Astrocyte (in vitro differentiated cells and primary cell): ENCODE data around the gene POLN. TPM values are rescaled to one million over a fixed set of nuclear protein-coding genes. Genes with fewer than 3 reads are reported as not detected.

Source experiments
- DNase-seq: peaks from one replicate; pipeline ENCODE4 v3.0.0-alpha.2; 2010; ENCODE audit warnings: low read depth
- FAIRE-seq: peaks from 2 replicates; lab custom pipeline; 2011; peaks lifted over from hg19 to GRCh38; lab: Jason Lieb, UNC
- H2AFZ ChIP-seq: 2 replicates; pipeline ENCODE4 v1.6.0; 2012; ENCODE audit warnings: low read depth, low read length, inconsistent platforms
- H3K27ac ChIP-seq: 2 replicates; pipeline ENCODE4 v1.5.1; 2011; ENCODE audit warnings: low read depth, low read length, inconsistent platforms
- H3K27me3 ChIP-seq: 2 replicates; pipeline ENCODE4 v1.6.0; 2011; ENCODE audit warnings: low read length, inconsistent platforms; ENCODE audit not compliant: insufficient read depth
- H3K36me3 ChIP-seq: 2 replicates; pipeline ENCODE4 v1.5.1; 2011; ENCODE audit warnings: low read length, inconsistent platforms; ENCODE audit not compliant: insufficient read depth
- H3K4me1 ChIP-seq: 2 replicates; pipeline ENCODE4 v1.5.1; 2011; ENCODE audit warnings: low read length, inconsistent platforms; ENCODE audit not compliant: insufficient read depth
- H3K4me2 ChIP-seq: 2 replicates; pipeline ENCODE4 v1.6.0; 2012; ENCODE audit warnings: low read length, inconsistent platforms
- H3K4me3 ChIP-seq: 2 replicates; pipeline ENCODE4 v1.5.1; 2011; ENCODE audit warnings: low read depth, mild to moderate bottlenecking, low read length, inconsistent platforms; ENCODE audit not compliant: insufficient read depth
- H3K79me2 ChIP-seq: 2 replicates; pipeline ENCODE4 v1.6.0; 2012; ENCODE audit warnings: mild to moderate bottlenecking, low read length, inconsistent platforms; ENCODE audit not compliant: insufficient read depth
- H3K9ac ChIP-seq: 2 replicates; pipeline ENCODE4 v1.6.0; 2012; ENCODE audit warnings: mild to moderate bottlenecking, low read length, inconsistent platforms
- H3K9me3 ChIP-seq: 2 replicates; pipeline ENCODE4 v1.5.1; 2012; ENCODE audit warnings: low read depth, mild to moderate bottlenecking, low read length, inconsistent platforms; ENCODE audit not compliant: insufficient read depth
- H4K20me1 ChIP-seq: 2 replicates; pipeline ENCODE4 v1.6.0; 2012; ENCODE audit warnings: low read length, inconsistent platforms; ENCODE audit not compliant: insufficient read depth
- H3K27ac Mint-ChIP-seq: one replicate; pipeline ENCODE4 v1.8.0; 2021; ENCODE audit warnings: mild to moderate bottlenecking, mixed read lengths; ENCODE audit not compliant: unreplicated experiment
- H3K27me3 Mint-ChIP-seq: one replicate; pipeline ENCODE4 v1.8.0; 2021; ENCODE audit warnings: low read depth, mixed read lengths; ENCODE audit not compliant: unreplicated experiment
- H3K36me3 Mint-ChIP-seq: one replicate; pipeline ENCODE4 v1.8.0; 2021; ENCODE audit warnings: low read depth, mixed read lengths; ENCODE audit not compliant: unreplicated experiment
- H3K4me1 Mint-ChIP-seq: one replicate; pipeline ENCODE4 v1.8.0; 2021; ENCODE audit warnings: low read depth, mixed read lengths; ENCODE audit not compliant: unreplicated experiment
- H3K4me3 Mint-ChIP-seq: one replicate; pipeline ENCODE4 v1.8.0; 2021; ENCODE audit warnings: mild to moderate bottlenecking, moderate library complexity, mixed read lengths; ENCODE audit not compliant: unreplicated experiment
- H3K9me3 Mint-ChIP-seq: one replicate; pipeline ENCODE4 v1.8.0; 2021; ENCODE audit warnings: mild to moderate bottlenecking, mixed read lengths; ENCODE audit not compliant: unreplicated experiment
- CTCF ChIP-seq: IDR thresholded peaks from 2 replicates; pipeline ENCODE4 v1.5.1; 2011; ENCODE audit warnings: low read depth, mild to moderate bottlenecking, inconsistent platforms, low read length, moderate library complexity; ENCODE audit not compliant: insufficient read depth
- EZH2 ChIP-seq: IDR thresholded peaks from 2 replicates; pipeline ENCODE4 v1.6.1; 2012; ENCODE audit warnings: mild to moderate bottlenecking, low read length, inconsistent platforms; ENCODE audit not compliant: insufficient read depth
- total RNA-seq: library from RNA; stranded (reverse); gene quantifications from 2 replicates; pipeline ENCODE4 v1.2.1, GENCODE V29; 2021

The POLN gene
- total RNA-seq, 1 donor from 2014 or later: 3.1 TPM

- DNase-seq (no peak), FAIRE-seq (no peak)
- H2AFZ ChIP-seq: no peak overlapping the region
Observed at GRCh38 chr4:2084316-2084715, 157.6 kb downstream of the POLN start.

GRCh38 chr4:2083826-2084160 is 158.1 kb downstream of the POLN start:
- Mint-ChIP-seq H3K36me3 (peaks cover 6% of the 10 kb centered on the region), H3K9me3 (peaks cover 2% of the 10 kb centered on the region), H3K4me3 (no peak overlapping the region), H3K27me3 (peaks cover 26% of the 10 kb centered on the region), H3K4me1 (peaks cover 2% of the 10 kb centered on the region), H3K27ac (no peak overlapping the region)
- no peak for DNase-seq
- Histone ChIP-seq H3K4me1 (no peaks in the 10 kb centered on the region), H3K9me3 (no peaks in the 10 kb centered on the region), H3K27ac (no peak overlapping the region), H3K4me2 (no peak overlapping the region), H3K4me3 (no peak overlapping the region), H3K27me3 (no peaks in the 10 kb centered on the region), H4K20me1 (no peaks in the 10 kb centered on the region), H3K9ac (no peak overlapping the region), H2AFZ (no peak overlapping the region), H3K36me3 (no peaks in the 10 kb centered on the region), H3K79me2 (no peaks in the 10 kb centered on the region)
- no peak for FAIRE-seq
- TF ChIP-seq CTCF (no peak), EZH2 (no peak)

More at GRCh38 chr4:2084316-2084715, 157.6 kb downstream of the POLN start:
- Histone ChIP-seq H3K27me3 (no peaks in the 10 kb centered on the region), H3K27ac (no peak overlapping the region), H4K20me1 (no peaks in the 10 kb centered on the region), H3K9ac (no peak overlapping the region), H3K4me2 (no peak overlapping the region), H3K79me2 (no peaks in the 10 kb centered on the region), H3K9me3 (no peaks in the 10 kb centered on the region), H3K4me1 (no peaks in the 10 kb centered on the region), H3K4me3 (no peak overlapping the region), H3K36me3 (no peaks in the 10 kb centered on the region)
- H3K4me1 Mint-ChIP-seq: peaks cover 2% of the 10 kb centered on the region
- H3K27ac Mint-ChIP-seq: no peak overlapping the region
- no peak overlapping the region for H3K4me3 Mint-ChIP-seq
- peaks cover 21% of the 10 kb centered on the region for H3K27me3 Mint-ChIP-seq
- TF ChIP-seq EZH2 (no peak), CTCF (no peak)
- H3K9me3 Mint-ChIP-seq: peaks cover 2% of the 10 kb centered on the region
- H3K36me3 Mint-ChIP-seq: peaks cover 6% of the 10 kb centered on the region

GRCh38 chr4:2083116-2083825 is 158.7 kb downstream of the POLN start:
- TF ChIP-seq EZH2 (no peak), CTCF (no peak)
- Histone ChIP-seq H2AFZ (no peak overlapping the region), H3K9ac (no peak overlapping the region), H4K20me1 (no peaks in the 10 kb centered on the region), H3K27me3 (no peaks in the 10 kb centered on the region), H3K4me3 (no peak overlapping the region), H3K9me3 (no peaks in the 10 kb centered on the region), H3K4me1 (no peaks in the 10 kb centered on the region), H3K27ac (no peak overlapping the region), H3K79me2 (no peaks in the 10 kb centered on the region), H3K36me3 (no peaks in the 10 kb centered on the region), H3K4me2 (no peak overlapping the region)
- Mint-ChIP-seq H3K27ac (peak overlapping the region; percentile 49), H3K4me3 (no peak overlapping the region), H3K9me3 (peaks cover 2% of the 10 kb centered on the region), H3K4me1 (peaks cover 2% of the 10 kb centered on the region), H3K27me3 (peaks cover 31% of the 10 kb centered on the region), H3K36me3 (peaks cover 6% of the 10 kb centered on the region)
- FAIRE-seq (no peak), DNase-seq (no peak)
